Left lung (tissue), 10 donors: ENCODE measurements around the gene STK24. TPM values are rescaled to one million over a fixed set of nuclear protein-coding genes. Genes with fewer than 3 reads are reported as not detected.

ENCODE experiments used
- ATAC-seq: fragments of 200-7000 bp; cut with Tn5 transposase; one replicate; pipeline ENCODE4 v1.9.1; 2020; ENCODE audit warnings: moderate library complexity
- DNase-seq, 4 donors: peaks; one replicate each; pipeline ENCODE4 v3.0.0-alpha.2; 2013 to 2020
- H3K27ac ChIP-seq, 2 donors: fragments of 200-600 bp; sonication (generic) in 1 of 2; one replicate each; pipeline versions ENCODE4 v1.5.0 to v1.8.0; 2020 to 2021
- H3K27me3 ChIP-seq, 2 donors: fragments of 200-600 bp; sonication (generic) in 1 of 2; one replicate each; pipeline versions ENCODE4 v1.5.0 to v1.8.0; 2020 to 2021
- H3K36me3 ChIP-seq, 2 donors: fragments of 200-600 bp; sonication (generic) in 1 of 2; one replicate each; pipeline versions ENCODE4 v1.5.0 to v1.8.0; 2020 to 2021
- H3K4me1 ChIP-seq, 2 donors: fragments of 200-600 bp; one replicate each; pipeline ENCODE4 v1.8.0; 2021
- H3K4me3 ChIP-seq, 2 donors: fragments of 200-600 bp; sonication (generic) in 1 of 2; one replicate each; pipeline versions ENCODE4 v1.5.0 to v1.8.0; 2020 to 2021; ENCODE audit warnings: mild to moderate bottlenecking in 1 of 2
- H3K9me3 ChIP-seq, 2 donors: fragments of 200-600 bp; sonication (generic) in 1 of 2; one replicate each; pipeline versions ENCODE4 v1.5.0 to v1.8.0; 2020 to 2021
- intact Hi-C, 2 donors: fragments of 100-400 bp; cut with DNase I; formaldehyde crosslinking; loops; one replicate each; pipeline versions ENCODE4 v1.11.2 to v1.14.2; 2022
- polyA plus RNA-seq, 6 donors: library from polyadenylated mRNA; unstranded; fragments of 120-200 nt; gene quantifications; one replicate each; pipeline ENCODE4 v1.2.1, GENCODE V29; 2013; ENCODE audit not compliant: insufficient read length in 6 of 6
- total RNA-seq, 2 donors: library from RNA; stranded (reverse); fragmentation: NEBNext Ultra II Directional; extraction: Animal tissue kit (Norgen Biotek cat#: 25700); gene quantifications; one replicate each; pipeline ENCODE4 v1.2.1, GENCODE V29; 2021
- TF ChIP-seq, protein P1 (sequence below), 2 donors: fragments of 200-600 bp; sonication (generic) in 1 of 2; IDR thresholded peaks; one replicate each; pipeline versions ENCODE4 v1.5.0 to v1.8.0; 2021; ENCODE audit warnings: antibody characterized with exemption in 2 of 2
- donor health status: DM: no; HTN: yes; CAD: no.
- donor health status: DM: no; HTN: no; CAD: no.

Gene STK24
- total and polyA plus RNA-seq, 8 donors, result 65.6 to 84.0 (median 75.0) TPM

DNA sequence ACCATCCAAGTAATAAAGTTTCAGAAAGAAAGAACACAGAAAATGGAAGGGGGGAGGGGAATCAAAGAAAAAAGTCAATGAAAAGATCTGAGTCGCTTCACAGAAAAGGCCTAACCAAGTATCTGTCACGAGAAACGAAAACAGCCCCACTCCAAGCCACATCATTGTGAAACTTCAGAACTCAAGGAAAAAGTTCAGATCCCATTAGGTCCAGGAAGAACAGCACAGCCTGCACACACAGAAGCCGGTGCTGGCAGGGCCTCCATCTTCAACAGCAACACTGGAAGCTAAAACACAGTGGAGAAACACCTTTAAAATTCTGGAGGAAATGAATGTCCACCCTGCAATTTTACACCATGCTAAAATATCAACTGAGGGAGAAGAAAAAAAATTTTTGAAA is 8.0 kb downstream of the STK24 start:
- TF ChIP-seq, protein P1, sequence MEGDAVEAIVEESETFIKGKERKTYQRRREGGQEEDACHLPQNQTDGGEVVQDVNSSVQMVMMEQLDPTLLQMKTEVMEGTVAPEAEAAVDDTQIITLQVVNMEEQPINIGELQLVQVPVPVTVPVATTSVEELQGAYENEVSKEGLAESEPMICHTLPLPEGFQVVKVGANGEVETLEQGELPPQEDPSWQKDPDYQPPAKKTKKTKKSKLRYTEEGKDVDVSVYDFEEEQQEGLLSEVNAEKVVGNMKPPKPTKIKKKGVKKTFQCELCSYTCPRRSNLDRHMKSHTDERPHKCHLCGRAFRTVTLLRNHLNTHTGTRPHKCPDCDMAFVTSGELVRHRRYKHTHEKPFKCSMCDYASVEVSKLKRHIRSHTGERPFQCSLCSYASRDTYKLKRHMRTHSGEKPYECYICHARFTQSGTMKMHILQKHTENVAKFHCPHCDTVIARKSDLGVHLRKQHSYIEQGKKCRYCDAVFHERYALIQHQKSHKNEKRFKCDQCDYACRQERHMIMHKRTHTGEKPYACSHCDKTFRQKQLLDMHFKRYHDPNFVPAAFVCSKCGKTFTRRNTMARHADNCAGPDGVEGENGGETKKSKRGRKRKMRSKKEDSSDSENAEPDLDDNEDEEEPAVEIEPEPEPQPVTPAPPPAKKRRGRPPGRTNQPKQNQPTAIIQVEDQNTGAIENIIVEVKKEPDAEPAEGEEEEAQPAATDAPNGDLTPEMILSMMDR (IDR thresholded peaks at IDR 0.05), result no peak
- peaks cover 48 to 98% of the 10 kb centered on the region in 2 donors for H3K4me1 ChIP-seq
- no peak overlapping the region for H3K4me3 ChIP-seq
- intact Hi-C loops, result no loop called here
- ATAC-seq, result no peak
- H3K27ac ChIP-seq, result peak overlapping the region in 1 of 2 donors; percentile 63
- no peaks in the 10 kb centered on the region for H3K27me3 ChIP-seq
- H3K9me3 ChIP-seq, result no peaks in the 10 kb centered on the region
- H3K36me3 ChIP-seq, result no peaks in the 10 kb centered on the region
- DNase-seq, result no peak

DNA sequence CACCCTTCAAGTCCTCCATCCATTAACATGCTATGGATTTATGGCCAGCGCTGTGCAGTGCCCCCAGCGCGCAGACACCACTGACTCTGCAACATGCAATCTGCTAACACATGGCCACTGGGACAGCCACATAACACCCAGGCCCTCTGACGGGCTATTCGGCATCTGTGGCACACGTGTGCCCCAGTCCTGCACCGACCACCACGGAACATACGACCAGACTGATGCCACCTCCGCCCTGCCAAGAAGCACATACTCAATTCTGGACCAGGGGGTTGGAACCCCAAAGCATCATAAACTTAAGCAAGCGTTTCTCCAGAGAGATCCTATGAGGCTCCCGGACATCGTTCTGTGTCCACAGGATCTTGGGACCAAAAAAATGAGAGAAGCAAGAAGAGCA is 9.8 kb downstream of the STK24 start:
- ATAC-seq (no peak), DNase-seq (no peak)
- no peaks in the 10 kb centered on the region for H3K9me3 ChIP-seq
- H3K27me3 ChIP-seq, result no peaks in the 10 kb centered on the region
- peak overlapping the region in 1 of 2 donors; percentile 75 for H3K27ac ChIP-seq
- intact Hi-C loops, result no loop called here
- H3K36me3 ChIP-seq, result no peaks in the 10 kb centered on the region
- TF ChIP-seq, protein P1 (IDR thresholded peaks at IDR 0.05), result no peak
- no peak overlapping the region for H3K4me3 ChIP-seq
- H3K4me1 ChIP-seq, result peaks cover 40 to 97% of the 10 kb centered on the region in 2 donors

DNA sequence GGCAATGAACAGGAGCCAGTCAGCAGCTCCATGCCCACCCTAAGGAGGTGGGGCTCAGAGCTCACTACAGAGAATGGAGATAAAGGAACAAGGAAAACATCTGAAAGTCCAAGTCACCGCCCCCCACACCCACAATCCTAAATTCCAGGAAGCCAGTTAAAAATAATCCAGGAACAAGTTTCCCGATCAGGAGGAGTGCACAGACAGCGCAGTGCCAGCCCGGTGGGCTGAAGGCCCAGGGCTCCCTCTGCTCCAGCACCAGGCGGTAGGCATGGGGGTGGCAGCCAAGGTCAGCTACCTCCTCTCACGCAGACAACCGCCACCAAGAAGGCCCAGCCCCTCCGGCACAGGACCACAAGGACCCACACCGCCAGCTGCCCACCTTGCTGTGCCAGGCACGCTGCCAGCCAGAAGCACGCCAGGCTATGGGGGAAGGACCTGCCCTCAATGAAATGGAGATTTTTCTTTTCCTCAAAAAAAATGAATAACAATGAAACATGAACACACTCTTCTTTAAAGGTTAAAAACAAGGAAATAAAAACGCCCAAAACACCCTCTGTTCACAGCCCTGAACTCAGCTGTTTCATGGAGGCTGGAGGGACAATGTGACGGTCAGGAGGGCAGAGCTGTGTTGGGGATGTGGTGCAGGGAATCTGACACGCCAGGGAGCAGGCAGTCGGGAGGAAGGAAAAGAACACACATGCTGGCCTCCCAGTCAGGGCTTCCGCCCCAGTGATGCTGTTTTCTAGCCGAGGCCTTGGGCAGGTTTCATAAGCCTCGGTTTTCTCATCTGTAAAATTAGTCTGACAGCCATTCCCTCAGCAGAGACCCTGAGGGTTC is 11.0 kb downstream of the STK24 start:
- intact Hi-C loops, result no loop called here
- Histone ChIP-seq H3K27me3 (no peaks in the 10 kb centered on the region), H3K27ac (peak overlapping the region; percentile 70 to 75), H3K36me3 (no peaks in the 10 kb centered on the region), H3K4me1 (peaks cover 29 to 85% of the 10 kb centered on the region in 2 donors), H3K4me3 (no peak overlapping the region), H3K9me3 (no peaks in the 10 kb centered on the region)
- ATAC-seq, result peak; percentile 63
- TF ChIP-seq, protein P1 (IDR thresholded peaks at IDR 0.05), result no peak
- no peak for DNase-seq

DNA sequence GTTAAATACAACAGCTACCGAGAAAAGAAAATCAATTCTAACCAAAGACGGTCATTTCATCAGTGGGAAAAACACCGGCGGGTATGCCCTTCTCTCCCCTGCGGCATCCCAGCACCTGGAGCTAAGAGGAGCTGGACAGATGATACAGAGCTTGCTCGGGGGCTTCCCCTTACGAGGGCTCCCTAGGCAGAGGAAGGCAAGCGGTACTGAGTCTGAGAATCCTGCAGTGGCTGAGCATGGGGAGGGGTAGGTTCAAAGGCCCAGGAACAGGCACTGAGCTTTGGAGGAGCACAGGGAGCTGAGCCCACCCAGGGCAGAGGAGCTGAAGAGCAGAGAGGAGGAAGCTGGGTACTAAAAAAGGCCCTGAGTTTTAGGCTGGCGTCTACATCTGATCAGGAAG is 12.7 kb downstream of the STK24 start:
- no peaks in the 10 kb centered on the region for H3K36me3 ChIP-seq
- no peak for DNase-seq
- H3K4me1 ChIP-seq, result peaks cover 23 to 69% of the 10 kb centered on the region in 2 donors
- H3K9me3 ChIP-seq, result no peaks in the 10 kb centered on the region
- H3K27ac ChIP-seq, result peak overlapping the region in 1 of 2 donors; percentile 6
- H3K27me3 ChIP-seq, result no peaks in the 10 kb centered on the region
- intact Hi-C loops, result no loop called here
- H3K4me3 ChIP-seq, result no peak overlapping the region
- TF ChIP-seq, protein P1 (IDR thresholded peaks at IDR 0.05), result no peak
- ATAC-seq, result no peak

DNA sequence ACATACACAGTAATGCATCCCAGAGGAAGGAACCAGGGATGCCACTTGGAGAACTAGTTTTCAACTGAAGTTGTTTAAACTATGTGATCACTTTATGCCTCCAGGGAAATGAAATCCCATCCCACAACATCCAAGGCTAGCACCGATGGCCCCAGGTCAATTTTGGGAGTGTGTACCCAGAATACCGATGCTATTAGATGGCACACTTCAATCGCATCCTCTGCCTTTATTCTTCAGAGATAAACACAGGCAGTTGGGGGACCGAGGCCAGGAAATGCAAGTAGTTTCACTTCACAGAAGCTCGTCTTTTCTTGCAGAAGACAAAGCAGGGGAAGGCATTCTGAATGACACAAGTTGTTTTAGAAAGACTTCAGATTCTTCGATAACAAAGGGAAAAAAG is 13.8 kb downstream of the STK24 start:
- Histone ChIP-seq H3K27me3 (no peaks in the 10 kb centered on the region), H3K9me3 (no peaks in the 10 kb centered on the region), H3K4me1 (peaks cover 29 to 70% of the 10 kb centered on the region in 2 donors), H3K27ac (peak overlapping the region in 1 of 2 donors; percentile 45), H3K4me3 (no peak overlapping the region), H3K36me3 (no peaks in the 10 kb centered on the region)
- TF ChIP-seq, protein P1 (IDR thresholded peaks at IDR 0.05), result no peak
- intact Hi-C loops, result no loop called here
- ATAC-seq (no peak), DNase-seq (no peak)
